NCI-H1436 (cell line): ENCODE measurements around the gene MYH3.
"Not testable (repeated sequence)": the region's sequence is repeated elsewhere in the genome, so short reads cannot be mapped to it uniquely, and the experiment has no call there.

Experiments used
- DNase-seq: peaks from one replicate; lab custom pipeline; 2025; lab: John Stamatoyannopoulos, UW

The MYH3 gene

GRCh38 chr17:10657148-10657547, at the start of gene MYH3:
MYH3 (minus strand) TSS chr17:10657309; CDS start chr17:10655064, 2,245 bp downstream.
- no peak for DNase-seq

GRCh38 chr17:10705727-10706126, 48.6 kb upstream of the MYH3 start:
- DNase-seq, result no peak

GRCh38 chr17:10702574-10702973, 45.5 kb upstream of the MYH3 start:
- no peak for DNase-seq

- DNase-seq, result no peak
Observed at GRCh38 chr17:10699856-10700255, 42.7 kb upstream of the MYH3 start.

- DNase-seq, result no peak
Observed at GRCh38 chr17:10698096-10698818, 41.1 kb upstream of the MYH3 start.

- peak; percentile 89 for DNase-seq
Observed at GRCh38 chr17:10697092-10698081, 40.3 kb upstream of the MYH3 start, which contains the start of the genes ADPRM and SCO1. ADPRM (plus strand) TSS chr17:10697594; CDS start chr17:10704927, 7,333 bp downstream. SCO1 (minus strand) TSS chr17:10697533; CDS start chr17:10697507, 26 bp downstream.

- DNase-seq, result not testable (repeated sequence)
Observed at GRCh38 chr17:10695875-10696407, 38.8 kb upstream of the MYH3 start.

- DNase-seq, result no peak
Observed at GRCh38 chr17:10687499-10687898, 30.4 kb upstream of the MYH3 start.

- DNase-seq, result no peak
Observed at GRCh38 chr17:10683853-10684252, 26.7 kb upstream of the MYH3 start.

GRCh38 chr17:10681866-10682446, 24.8 kb upstream of the MYH3 start:
- DNase-seq, result no peak

- DNase-seq, result no peak
Observed at GRCh38 chr17:10674704-10675103, 17.6 kb upstream of the MYH3 start.

- DNase-seq, result no peak
Observed at GRCh38 chr17:10673312-10673711, 16.2 kb upstream of the MYH3 start.

GRCh38 chr17:10668775-10669174, 11.7 kb upstream of the MYH3 start:
- no peak for DNase-seq

- DNase-seq, result no peak
Observed at GRCh38 chr17:10666906-10667305, 9.8 kb upstream of the MYH3 start.

- no peak for DNase-seq
Observed at GRCh38 chr17:10664571-10664970, 7.5 kb upstream of the MYH3 start.

GRCh38 chr17:10663231-10663630, 6.1 kb upstream of the MYH3 start:
- DNase-seq, result no peak

- no peak for DNase-seq
Observed at GRCh38 chr17:10661437-10661836, 4.3 kb upstream of the MYH3 start.

- no peak for DNase-seq
Observed at GRCh38 chr17:10657879-10658278, 770 bp upstream of the MYH3 start.

GRCh38 chr17:10653987-10654386, 3.1 kb downstream of the MYH3 start:
- no peak for DNase-seq

GRCh38 chr17:10652984-10653659, 4.0 kb downstream of the MYH3 start:
- no peak for DNase-seq

GRCh38 chr17:10651927-10652326, 5.2 kb downstream of the MYH3 start:
- DNase-seq, result no peak

- DNase-seq, result no peak
Observed at GRCh38 chr17:10649602-10650001, 7.5 kb downstream of the MYH3 start.
